Endometrial microvascular endothelial cells (primary cell): ENCODE results near the gene FBXL19. TPM values are rescaled to one million over a fixed set of nuclear protein-coding genes. Genes with fewer than 3 reads are reported as not detected.
"Not testable (repeated sequence)": the region's sequence is repeated elsewhere in the genome, so short reads cannot be mapped to it uniquely, and the experiment has no call there.

ENCODE experiments used
- in situ Hi-C: cut with HindIII; loops from 2 replicates; pipeline ENCODE4 v1.10.0; 2017; ENCODE audit warnings: low sequenced_read_pairs, low pct_unique_long_range_greater_than_20kb; ENCODE audit errors: inconsistent ontology term
- total RNA-seq: library from RNA; depleted of rRNA; stranded (reverse); fragments of >200 nt; gene quantifications from one replicate; pipeline ENCODE4 v1.2.3, GENCODE V29; 2015; ENCODE audit errors: inconsistent ontology term

Gene FBXL19
- total RNA-seq, 1 donor from 2014 or later: 23.1 TPM

- in situ Hi-C loops: no loop called here
These were observed 11.6 kb downstream of the FBXL19 start for GRCh38 chr16:30934827-30935557.

GRCh38 chr16:30937692-30938091 is 14.3 kb downstream of the FBXL19 start:
- in situ Hi-C loops: no loop called here

GRCh38 chr16:30939571-30939970 is 16.2 kb downstream of the FBXL19 start:
- in situ Hi-C loops: not testable (repeated sequence)

- in situ Hi-C loops: no loop called here
These were observed 18.4 kb downstream of the FBXL19 start for GRCh38 chr16:30941600-30942425.

GRCh38 chr16:30942426-30942806 is 19.0 kb downstream of the FBXL19 start:
- in situ Hi-C loops: no loop called here

DNA sequence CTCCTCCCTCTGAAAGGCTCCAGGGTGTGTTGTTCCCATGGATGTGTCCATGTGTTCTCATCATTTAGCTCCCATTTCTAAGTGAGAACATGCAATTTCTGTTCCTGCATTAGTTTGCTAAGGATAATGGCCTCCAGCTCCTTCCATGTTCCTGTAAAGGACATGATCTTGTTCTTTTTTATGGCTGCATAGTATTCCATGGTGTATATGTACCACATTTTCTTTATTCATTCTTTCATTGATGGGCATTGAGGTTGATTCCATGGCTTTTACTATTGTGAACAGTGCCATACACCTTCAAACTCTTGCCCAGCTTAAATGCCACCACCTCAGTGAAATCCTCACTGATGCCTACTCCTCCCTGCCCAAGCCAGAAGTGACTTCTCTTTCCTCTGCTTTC is 21.0 kb downstream of the FBXL19 start:
- in situ Hi-C loops: no loop called here

DNA sequence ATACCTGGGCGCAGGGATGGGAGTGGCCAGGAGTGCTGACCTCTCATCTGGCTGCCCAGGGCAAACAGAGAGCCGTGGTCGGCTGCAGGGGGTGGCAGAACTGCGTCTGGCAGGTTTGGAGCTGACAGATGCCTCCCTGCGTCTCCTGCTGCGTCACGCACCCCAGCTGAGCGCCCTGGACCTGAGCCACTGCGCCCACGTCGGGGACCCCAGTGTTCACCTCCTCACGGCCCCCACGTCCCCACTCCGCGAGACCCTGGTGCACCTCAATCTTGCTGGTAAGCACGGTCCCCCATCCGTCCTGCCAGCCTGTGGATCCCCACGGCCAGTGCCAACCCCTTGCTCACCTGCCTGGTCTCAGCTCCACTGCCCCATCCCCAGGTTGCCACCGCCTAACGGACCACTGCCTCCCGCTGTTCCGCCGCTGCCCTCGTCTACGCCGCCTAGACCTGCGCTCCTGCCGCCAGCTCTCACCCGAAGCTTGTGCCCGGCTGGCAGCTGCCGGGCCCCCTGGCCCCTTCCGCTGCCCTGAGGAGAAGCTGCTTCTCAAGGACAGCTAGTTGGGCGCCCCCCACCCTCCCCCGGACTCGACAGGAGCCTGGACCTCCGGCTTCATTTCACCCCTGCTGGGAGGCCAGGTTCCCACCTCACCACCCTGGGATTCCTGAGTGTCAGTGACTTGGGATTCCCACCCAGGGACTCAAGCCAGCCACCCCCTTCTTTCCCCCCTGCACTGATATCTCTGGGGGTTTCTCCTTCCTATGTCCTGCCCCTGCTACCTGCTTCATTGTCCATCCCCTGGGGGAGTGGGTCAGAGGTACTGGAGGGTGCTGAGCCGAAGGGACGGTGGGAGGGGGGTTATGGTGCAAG is 23.5 kb downstream of the FBXL19 start:
- in situ Hi-C loops: no loop called here

GRCh38 chr16:30947541-30947858 is 24.1 kb downstream of the FBXL19 start:
- in situ Hi-C loops: no loop called here

- in situ Hi-C loops: no loop called here
These were observed 24.7 kb downstream of the FBXL19 start for GRCh38 chr16:30947859-30948666.

DNA sequence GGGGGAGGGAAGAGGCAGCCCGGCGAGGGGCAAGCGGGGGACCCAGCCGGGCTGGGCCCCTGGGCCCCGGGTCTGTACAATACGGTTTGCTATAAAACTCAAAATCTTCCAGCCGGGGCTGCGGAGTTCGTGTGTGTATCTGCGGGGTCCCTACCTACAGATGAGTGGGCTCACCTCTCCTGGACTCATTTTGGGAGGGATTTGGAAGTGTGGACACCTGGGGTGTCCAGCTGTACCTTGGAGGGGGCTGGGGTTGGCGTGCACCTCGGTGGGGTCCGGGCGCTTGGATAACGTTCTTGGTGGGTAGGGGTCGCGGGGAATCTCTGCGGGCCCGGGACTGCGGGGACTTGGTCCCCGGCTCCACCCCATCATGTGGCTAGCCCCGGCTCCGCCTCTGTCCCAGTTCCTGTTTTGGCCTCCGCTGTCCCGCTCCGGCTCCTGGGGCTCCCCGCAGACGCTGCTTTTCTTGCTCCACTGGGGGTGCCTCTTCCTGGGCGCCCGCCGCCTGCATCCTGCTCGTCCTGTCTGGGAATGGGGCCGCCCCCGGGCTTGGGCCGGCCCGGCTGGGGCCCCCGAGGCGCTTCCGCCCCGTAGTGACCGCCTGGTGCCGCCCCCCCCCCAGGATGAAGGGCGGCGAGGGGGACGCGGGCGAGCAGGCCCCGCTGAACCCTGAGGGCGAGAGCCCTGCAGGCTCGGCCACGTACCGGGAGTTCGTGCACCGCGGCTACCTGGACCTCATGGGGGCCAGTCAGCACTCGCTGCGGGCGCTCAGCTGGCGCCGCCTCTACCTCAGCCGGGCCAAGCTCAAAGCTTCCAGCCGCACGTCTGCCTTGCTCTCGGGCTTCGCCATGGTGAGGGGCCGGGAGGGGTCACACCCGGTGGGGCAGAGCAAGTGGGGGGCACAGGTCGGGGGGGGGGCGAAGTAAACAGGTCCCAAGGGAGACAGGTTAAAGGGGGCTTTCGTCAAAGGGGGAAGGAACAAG is 25.6 kb downstream of the FBXL19 start, which contains the start of gene ORAI3:
ORAI3 (plus strand) TSS at position 402 of the 983 bp plus-strand sequence; CDS start at position 624, 222 bp downstream.
- in situ Hi-C loops: no loop called here

GRCh38 chr16:30949650-30950515 is 26.5 kb downstream of the FBXL19 start:
- in situ Hi-C loops: loop anchor here (25.0 kb wide), 1 partner anchor 112 kb away; the partner anchor contains the start of genes ZNF646 and ZNF668

DNA sequence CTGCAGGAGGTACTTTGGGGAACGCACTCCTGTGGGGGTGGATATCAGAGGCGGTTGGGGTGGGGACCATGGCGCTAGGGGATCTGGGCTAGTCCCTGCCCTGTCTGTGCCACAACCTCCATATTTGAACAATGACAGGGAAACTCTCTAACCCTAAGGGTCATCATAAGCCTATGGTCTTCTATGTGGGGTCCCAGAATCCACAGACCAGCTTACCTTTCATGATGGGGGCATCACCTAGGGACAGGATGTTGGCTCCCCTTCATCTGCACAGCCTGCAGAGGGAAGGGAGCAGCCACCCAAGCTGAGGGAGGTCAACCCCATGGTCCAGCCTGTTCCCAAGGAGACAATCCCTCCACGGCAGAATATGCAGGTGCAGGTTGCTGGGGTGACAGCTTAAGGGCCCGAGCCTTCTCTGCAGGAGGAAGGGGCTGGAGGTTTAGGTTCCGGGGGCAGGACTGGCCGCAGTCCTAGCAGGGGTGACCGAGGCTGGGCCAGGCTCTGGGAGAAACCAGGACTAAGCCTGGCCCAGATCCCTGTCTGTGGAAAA is 27.2 kb downstream of the FBXL19 start:
- in situ Hi-C loops: loop anchor here (25.0 kb wide), 1 partner anchor 112 kb away; the partner anchor contains the start of genes ZNF646 and ZNF668

- in situ Hi-C loops: loop anchor here (25.0 kb wide), 1 partner anchor 111 kb away; the partner anchor contains the start of genes ZNF646 and ZNF668
These were observed 27.8 kb downstream of the FBXL19 start for GRCh38 chr16:30951193-30951592.

- in situ Hi-C loops: loop anchor here (25.0 kb wide), 1 partner anchor 111 kb away; the partner anchor contains the start of genes ZNF646 and ZNF668
These were observed 28.4 kb downstream of the FBXL19 start for GRCh38 chr16:30951750-30952149.

DNA sequence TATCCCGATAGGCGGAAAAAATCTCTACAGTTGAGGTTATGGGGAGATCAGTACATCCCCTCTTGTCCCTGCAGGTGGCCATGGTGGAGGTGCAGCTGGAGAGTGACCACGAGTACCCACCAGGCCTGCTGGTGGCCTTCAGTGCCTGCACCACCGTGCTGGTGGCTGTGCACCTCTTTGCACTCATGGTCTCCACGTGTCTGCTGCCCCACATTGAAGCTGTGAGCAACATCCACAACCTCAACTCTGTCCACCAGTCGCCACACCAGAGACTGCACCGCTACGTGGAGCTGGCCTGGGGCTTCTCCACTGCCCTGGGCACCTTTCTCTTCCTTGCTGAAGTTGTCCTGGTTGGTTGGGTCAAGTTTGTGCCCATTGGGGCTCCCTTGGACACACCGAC is 29.7 kb downstream of the FBXL19 start:
- in situ Hi-C loops: loop anchor here (25.0 kb wide), 1 partner anchor 109 kb away; the partner anchor contains the start of genes ZNF646 and ZNF668
